HCT116 (cell line): ENCODE measurements around the gene ADAM23.

Experiments
- EZH2 ChIP-seq: fragments of 200-600 bp; sonication (generic); IDR thresholded peaks from 2 replicates; pipeline ENCODE4 v1.6.1; 2017; ENCODE audit warnings: antibody characterized with exemption, mixed run types
- RAD21 ChIP-seq: IDR thresholded peaks from 2 replicates; pipeline ENCODE4 v1.6.1; 2012; ENCODE audit warnings: low read depth, mild to moderate bottlenecking
- SP1 ChIP-seq: IDR thresholded peaks from 2 replicates; pipeline ENCODE4 v1.6.1; 2012; ENCODE audit warnings: low read depth
- TCF7L2 ChIP-seq: IDR thresholded peaks from 2 replicates; pipeline ENCODE4 v1.7.0; 2011; ENCODE audit warnings: borderline replicate concordance, inconsistent platforms; ENCODE audit not compliant: insufficient read depth, insufficient read length; ENCODE audit errors: extremely low read depth
- ZNF274 ChIP-seq: fragments of 200-500 bp; sonication (Bioruptor generic); IDR thresholded peaks from 2 replicates; pipeline ENCODE4 v1.6.1; 2014; ENCODE audit warnings: mild to moderate bottlenecking, low read depth, low read length, inconsistent platforms
- TF ChIP-seq, protein P1 (sequence below), 3 experiments: fragments of 200-600 bp in 1 of 3; sonication (generic) in 1 of 3; IDR thresholded peaks in 2 of 3; conservative IDR thresholded peaks in 1 of 3; 2 replicates each; pipeline ENCODE4 v1.5.1; 2012 to 2017; ENCODE audit warnings: low read depth in 2 of 3, low read length in 2 of 3, antibody characterized with exemption in 1 of 3, borderline replicate concordance in 1 of 3, control low read depth in 1 of 3, mild to moderate bottlenecking in 1 of 3, mixed read lengths in 1 of 3, mixed run types in 1 of 3, moderate library complexity in 1 of 3; ENCODE audit not compliant: insufficient read depth in 1 of 3
- TF ChIP-seq, protein P2 (sequence below): IDR thresholded peaks from 2 replicates; pipeline ENCODE4 v1.6.1; 2012

DNA sequence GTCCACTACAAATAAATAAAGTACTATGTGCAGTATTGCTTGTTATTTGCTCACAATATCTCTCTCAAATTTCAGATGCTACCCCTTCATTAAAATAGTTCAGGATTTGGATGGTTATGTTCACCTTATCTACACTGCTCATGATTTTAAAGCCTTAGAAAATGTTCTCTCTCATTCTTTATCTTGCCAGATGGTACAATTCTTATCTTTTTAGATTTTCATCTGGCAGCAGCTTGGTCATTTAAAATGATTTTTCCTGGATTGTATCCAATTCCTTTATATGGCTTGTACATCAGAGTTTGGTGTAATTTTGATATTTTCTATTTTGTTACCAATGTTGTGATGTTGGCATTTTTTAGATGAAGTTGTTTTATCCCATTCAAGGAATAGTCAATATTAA is 10.1 kb upstream of the ADAM23 start:
- TF ChIP-seq EZH2 (no peak), SP1 (no peak), TCF7L2 (no peak), ZNF274 (no peak), RAD21 (no peak)
- TF ChIP-seq, protein P1, sequence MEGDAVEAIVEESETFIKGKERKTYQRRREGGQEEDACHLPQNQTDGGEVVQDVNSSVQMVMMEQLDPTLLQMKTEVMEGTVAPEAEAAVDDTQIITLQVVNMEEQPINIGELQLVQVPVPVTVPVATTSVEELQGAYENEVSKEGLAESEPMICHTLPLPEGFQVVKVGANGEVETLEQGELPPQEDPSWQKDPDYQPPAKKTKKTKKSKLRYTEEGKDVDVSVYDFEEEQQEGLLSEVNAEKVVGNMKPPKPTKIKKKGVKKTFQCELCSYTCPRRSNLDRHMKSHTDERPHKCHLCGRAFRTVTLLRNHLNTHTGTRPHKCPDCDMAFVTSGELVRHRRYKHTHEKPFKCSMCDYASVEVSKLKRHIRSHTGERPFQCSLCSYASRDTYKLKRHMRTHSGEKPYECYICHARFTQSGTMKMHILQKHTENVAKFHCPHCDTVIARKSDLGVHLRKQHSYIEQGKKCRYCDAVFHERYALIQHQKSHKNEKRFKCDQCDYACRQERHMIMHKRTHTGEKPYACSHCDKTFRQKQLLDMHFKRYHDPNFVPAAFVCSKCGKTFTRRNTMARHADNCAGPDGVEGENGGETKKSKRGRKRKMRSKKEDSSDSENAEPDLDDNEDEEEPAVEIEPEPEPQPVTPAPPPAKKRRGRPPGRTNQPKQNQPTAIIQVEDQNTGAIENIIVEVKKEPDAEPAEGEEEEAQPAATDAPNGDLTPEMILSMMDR (IDR thresholded peaks at IDR 0.05 in 2 of 3, conservative IDR thresholded peaks at IDR 0.05 in 1 of 3; ENCODE audit: borderline replicate concordance in 1 of 3, insufficient read depth in 1 of 3, low read depth in 2 of 3, low read length in 2 of 3), result no peak
- TF ChIP-seq, protein P2, sequence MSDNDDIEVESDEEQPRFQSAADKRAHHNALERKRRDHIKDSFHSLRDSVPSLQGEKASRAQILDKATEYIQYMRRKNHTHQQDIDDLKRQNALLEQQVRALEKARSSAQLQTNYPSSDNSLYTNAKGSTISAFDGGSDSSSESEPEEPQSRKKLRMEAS, result no peak
